Neural cell (in vitro differentiated cells): ENCODE measurements around the gene MYLK. TPM values are rescaled to one million over a fixed set of nuclear protein-coding genes. Genes with fewer than 3 reads are reported as not detected.

Source experiments
- H2AFZ ChIP-seq: fragments of 200-600, 300-800 bp; sonication (generic), shearing (Covaris generic); 2 replicates; pipeline ENCODE4 v1.6.0; 2014; ENCODE audit warnings: low read depth, mild to moderate bottlenecking, antibody characterized with exemption, low read length, moderate library complexity
- H3F3A ChIP-seq: fragments of 200-600 bp; shearing (Covaris generic); 2 replicates; pipeline ENCODE4 v1.6.1; 2016; ENCODE audit warnings: mild to moderate bottlenecking, moderate library complexity, mixed read lengths, antibody characterized with exemption, low read length; ENCODE audit not compliant: insufficient read depth, poor library complexity, severe bottlenecking
- H3K27ac ChIP-seq: fragments of 200-600, 300-800 bp; sonication (generic), shearing (Covaris generic); 2 replicates; pipeline ENCODE4 v1.5.1; 2014; ENCODE audit warnings: mild to moderate bottlenecking, low read length, moderate library complexity
- H3K27me3 ChIP-seq: fragments of 300-800, 200-600 bp; sonication (generic), shearing (Covaris generic); 2 replicates; pipeline ENCODE4 v1.6.0; 2014; ENCODE audit warnings: mild to moderate bottlenecking, low read depth, low read length, moderate library complexity; ENCODE audit not compliant: insufficient read depth
- H3K36me3 ChIP-seq: fragments of 300-800, 200-600 bp; sonication (generic), shearing (Covaris generic); 2 replicates; pipeline ENCODE4 v1.5.1; 2014; ENCODE audit warnings: mild to moderate bottlenecking, antibody characterized with exemption, low read length, moderate library complexity; ENCODE audit not compliant: insufficient read depth
- H3K4me2 ChIP-seq: fragments of 300-800, 200-600 bp; sonication (generic), shearing (Covaris generic); 2 replicates; pipeline ENCODE4 v1.6.0; 2014; ENCODE audit warnings: mild to moderate bottlenecking, low read length
- H3K4me3 ChIP-seq: fragments of 300-800, 200-600 bp; sonication (generic), shearing (Covaris generic); 2 replicates; pipeline ENCODE4 v1.5.1; 2014; ENCODE audit warnings: mild to moderate bottlenecking, low read length, moderate library complexity
- H3K79me2 ChIP-seq: fragments of 200-600 bp; shearing (Covaris generic); replicated peaks from 2 replicates; pipeline ENCODE4 v1.6.0; 2014; ENCODE audit warnings: mild to moderate bottlenecking, low read length, moderate library complexity; ENCODE audit not compliant: insufficient read depth
- H3K9ac ChIP-seq: fragments of 300-800, 200-600 bp; sonication (generic), shearing (Covaris generic); 2 replicates; pipeline ENCODE4 v1.6.1; 2016; ENCODE audit warnings: mild to moderate bottlenecking, low read length, mixed read lengths
- H3K9me2 ChIP-seq: fragments of 200-600 bp; shearing (Covaris generic); 2 replicates; pipeline ENCODE4 v1.6.1; 2016; ENCODE audit warnings: mild to moderate bottlenecking, low read length, mixed read lengths; ENCODE audit not compliant: insufficient read depth
- H3K9me3 ChIP-seq: fragments of 200-600, 300-800 bp; sonication (generic), shearing (Covaris generic); 2 replicates; pipeline ENCODE4 v1.6.1; 2016; ENCODE audit warnings: mild to moderate bottlenecking, mixed run types, low read length, moderate library complexity, mixed read lengths
- H4K20me1 ChIP-seq: fragments of 200-600 bp; shearing (Covaris generic); 2 replicates; pipeline ENCODE4 v1.6.1; 2016; ENCODE audit warnings: mild to moderate bottlenecking, mixed run types; ENCODE audit not compliant: insufficient read depth
- EP300 ChIP-seq: fragments of 450-650 bp; conservative IDR thresholded peaks from 2 replicates; pipeline ENCODE4 v1.6.1; 2014; ENCODE audit warnings: antibody characterized with exemption, mild to moderate bottlenecking, moderate library complexity; ENCODE audit not compliant: poor library complexity, severe bottlenecking
- EZH2 ChIP-seq: fragments of 200-600, 300-800 bp; shearing (Covaris generic), sonication (generic); IDR thresholded peaks from 2 replicates; pipeline ENCODE4 v1.6.1; 2014; ENCODE audit warnings: antibody characterized with exemption, low read length, borderline replicate concordance, mild to moderate bottlenecking; ENCODE audit not compliant: insufficient read depth, poor library complexity, severe bottlenecking
- MXI1 ChIP-seq: fragments of 450-650 bp; conservative IDR thresholded peaks from 2 replicates; pipeline ENCODE4 v1.6.1; 2014; ENCODE audit warnings: antibody characterized with exemption, mild to moderate bottlenecking; ENCODE audit not compliant: poor library complexity, severe bottlenecking
- POLR2AphosphoS5 ChIP-seq: IDR thresholded peaks from 2 replicates; pipeline ENCODE4 v1.6.1; 2012
- RAD21 ChIP-seq: fragments of 450-650 bp; conservative IDR thresholded peaks from 2 replicates; pipeline ENCODE4 v1.6.1; 2014; ENCODE audit warnings: antibody characterized with exemption, mild to moderate bottlenecking, moderate library complexity
- SMC3 ChIP-seq: fragments of 450-650 bp; conservative IDR thresholded peaks from 2 replicates; pipeline ENCODE4 v1.6.1; 2014; ENCODE audit warnings: antibody characterized with exemption, mild to moderate bottlenecking, moderate library complexity; ENCODE audit not compliant: poor library complexity
- TAF1 ChIP-seq: IDR thresholded peaks from 2 replicates; pipeline ENCODE4 v1.6.1; 2012; ENCODE audit warnings: low read depth
- polyA plus RNA-seq: library from polyadenylated mRNA; depleted of rRNA; stranded (reverse); fragments of >200 nt; gene quantifications from 2 replicates; pipeline ENCODE4 v1.2.3, GENCODE V29; 2014
- TF ChIP-seq, protein P1 (sequence below): fragments of 450-650 bp; IDR thresholded peaks from 2 replicates; pipeline ENCODE4 v1.5.1; 2014; ENCODE audit warnings: antibody characterized with exemption, mild to moderate bottlenecking, moderate library complexity; ENCODE audit not compliant: poor library complexity, severe bottlenecking
- TF ChIP-seq, protein P2 (sequence below): IDR thresholded peaks from 2 replicates; pipeline ENCODE4 v1.6.1; 2012; ENCODE audit warnings: borderline replicate concordance

The MYLK gene
- polyA plus RNA-seq, 1 donor from 2014 or later: 0.43 TPM

GRCh38 chr3:123618076-123618708 is 265.9 kb downstream of the MYLK start:
- H3K27me3 ChIP-seq: no peaks in the 10 kb centered on the region
- H3K9me2 ChIP-seq: no peaks in the 10 kb centered on the region
- no peak overlapping the region for H3K4me3 ChIP-seq
- H3K4me2 ChIP-seq: no peak overlapping the region
- no peak overlapping the region for H3K9ac ChIP-seq
- no peaks in the 10 kb centered on the region for H3K9me3 ChIP-seq
- H3K27ac ChIP-seq: no peak overlapping the region
- no peaks in the 10 kb centered on the region for H3K79me2 ChIP-seq
- no peaks in the 10 kb centered on the region for H4K20me1 ChIP-seq
- no peaks in the 10 kb centered on the region for H3K36me3 ChIP-seq
- no peak overlapping the region for H2AFZ ChIP-seq
- TF ChIP-seq, protein P1, sequence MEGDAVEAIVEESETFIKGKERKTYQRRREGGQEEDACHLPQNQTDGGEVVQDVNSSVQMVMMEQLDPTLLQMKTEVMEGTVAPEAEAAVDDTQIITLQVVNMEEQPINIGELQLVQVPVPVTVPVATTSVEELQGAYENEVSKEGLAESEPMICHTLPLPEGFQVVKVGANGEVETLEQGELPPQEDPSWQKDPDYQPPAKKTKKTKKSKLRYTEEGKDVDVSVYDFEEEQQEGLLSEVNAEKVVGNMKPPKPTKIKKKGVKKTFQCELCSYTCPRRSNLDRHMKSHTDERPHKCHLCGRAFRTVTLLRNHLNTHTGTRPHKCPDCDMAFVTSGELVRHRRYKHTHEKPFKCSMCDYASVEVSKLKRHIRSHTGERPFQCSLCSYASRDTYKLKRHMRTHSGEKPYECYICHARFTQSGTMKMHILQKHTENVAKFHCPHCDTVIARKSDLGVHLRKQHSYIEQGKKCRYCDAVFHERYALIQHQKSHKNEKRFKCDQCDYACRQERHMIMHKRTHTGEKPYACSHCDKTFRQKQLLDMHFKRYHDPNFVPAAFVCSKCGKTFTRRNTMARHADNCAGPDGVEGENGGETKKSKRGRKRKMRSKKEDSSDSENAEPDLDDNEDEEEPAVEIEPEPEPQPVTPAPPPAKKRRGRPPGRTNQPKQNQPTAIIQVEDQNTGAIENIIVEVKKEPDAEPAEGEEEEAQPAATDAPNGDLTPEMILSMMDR: no peak
- no peak for TF ChIP-seq RAD21
- TF ChIP-seq, protein P2, sequence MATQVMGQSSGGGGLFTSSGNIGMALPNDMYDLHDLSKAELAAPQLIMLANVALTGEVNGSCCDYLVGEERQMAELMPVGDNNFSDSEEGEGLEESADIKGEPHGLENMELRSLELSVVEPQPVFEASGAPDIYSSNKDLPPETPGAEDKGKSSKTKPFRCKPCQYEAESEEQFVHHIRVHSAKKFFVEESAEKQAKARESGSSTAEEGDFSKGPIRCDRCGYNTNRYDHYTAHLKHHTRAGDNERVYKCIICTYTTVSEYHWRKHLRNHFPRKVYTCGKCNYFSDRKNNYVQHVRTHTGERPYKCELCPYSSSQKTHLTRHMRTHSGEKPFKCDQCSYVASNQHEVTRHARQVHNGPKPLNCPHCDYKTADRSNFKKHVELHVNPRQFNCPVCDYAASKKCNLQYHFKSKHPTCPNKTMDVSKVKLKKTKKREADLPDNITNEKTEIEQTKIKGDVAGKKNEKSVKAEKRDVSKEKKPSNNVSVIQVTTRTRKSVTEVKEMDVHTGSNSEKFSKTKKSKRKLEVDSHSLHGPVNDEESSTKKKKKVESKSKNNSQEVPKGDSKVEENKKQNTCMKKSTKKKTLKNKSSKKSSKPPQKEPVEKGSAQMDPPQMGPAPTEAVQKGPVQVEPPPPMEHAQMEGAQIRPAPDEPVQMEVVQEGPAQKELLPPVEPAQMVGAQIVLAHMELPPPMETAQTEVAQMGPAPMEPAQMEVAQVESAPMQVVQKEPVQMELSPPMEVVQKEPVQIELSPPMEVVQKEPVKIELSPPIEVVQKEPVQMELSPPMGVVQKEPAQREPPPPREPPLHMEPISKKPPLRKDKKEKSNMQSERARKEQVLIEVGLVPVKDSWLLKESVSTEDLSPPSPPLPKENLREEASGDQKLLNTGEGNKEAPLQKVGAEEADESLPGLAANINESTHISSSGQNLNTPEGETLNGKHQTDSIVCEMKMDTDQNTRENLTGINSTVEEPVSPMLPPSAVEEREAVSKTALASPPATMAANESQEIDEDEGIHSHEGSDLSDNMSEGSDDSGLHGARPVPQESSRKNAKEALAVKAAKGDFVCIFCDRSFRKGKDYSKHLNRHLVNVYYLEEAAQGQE: no peak
- TF ChIP-seq EZH2: no peak
- TF ChIP-seq MXI1: no peak
- TF ChIP-seq TAF1: no peak
- no peak for TF ChIP-seq POLR2AphosphoS5
- TF ChIP-seq EP300: no peak
- no peak for TF ChIP-seq SMC3
- no peaks in the 10 kb centered on the region for H3F3A ChIP-seq

GRCh38 chr3:123616593-123616992 is 267.5 kb downstream of the MYLK start:
- Histone ChIP-seq H3K9ac (no peak overlapping the region), H2AFZ (no peak overlapping the region), H3K36me3 (no peaks in the 10 kb centered on the region), H3K9me3 (no peaks in the 10 kb centered on the region), H3K27me3 (no peaks in the 10 kb centered on the region), H3K27ac (no peak overlapping the region), H3F3A (no peaks in the 10 kb centered on the region), H3K4me2 (no peak overlapping the region), H4K20me1 (no peaks in the 10 kb centered on the region), H3K4me3 (no peak overlapping the region), H3K79me2 (no peaks in the 10 kb centered on the region), H3K9me2 (no peaks in the 10 kb centered on the region)
- no peak for TF ChIP-seq EP300
- TF ChIP-seq POLR2AphosphoS5: no peak
- TF ChIP-seq RAD21: no peak
- no peak for TF ChIP-seq EZH2
- TF ChIP-seq MXI1: no peak
- TF ChIP-seq, protein P1: no peak
- TF ChIP-seq SMC3: no peak
- TF ChIP-seq TAF1: no peak
- TF ChIP-seq, protein P2: no peak
